Measurements from ENCODE around the gene TMEM163. TPM values are rescaled to one million over a fixed set of nuclear protein-coding genes. Genes with fewer than 3 reads are reported as not detected.

TMEM163 gene
- polyA plus RNA-seq, 1 experiment: not detected

GRCh38 chr2:134636714-134637113 is 82.1 kb downstream of the TMEM163 start:
- DNase-seq (ENCODE audit: low read depth): no peak
- H3K4me3 ChIP-seq (ENCODE audit: low read depth, low read length): no peak overlapping the region
- POLR2A ChIA-PET: no interaction called here
- TF ChIP-seq CTCF (IDR thresholded peaks at IDR 0.05; ENCODE audit: insufficient read depth, low read depth, low read length): no peak
- H3K36me3 ChIP-seq (ENCODE audit: control insufficient read depth, insufficient read depth, low read length): no peaks in the 10 kb centered on the region
- CTCF ChIA-PET: no interaction called here
- no peaks in the 10 kb centered on the region for H3K27me3 ChIP-seq (ENCODE audit: control insufficient read depth, insufficient read depth, low read length)

DNA sequence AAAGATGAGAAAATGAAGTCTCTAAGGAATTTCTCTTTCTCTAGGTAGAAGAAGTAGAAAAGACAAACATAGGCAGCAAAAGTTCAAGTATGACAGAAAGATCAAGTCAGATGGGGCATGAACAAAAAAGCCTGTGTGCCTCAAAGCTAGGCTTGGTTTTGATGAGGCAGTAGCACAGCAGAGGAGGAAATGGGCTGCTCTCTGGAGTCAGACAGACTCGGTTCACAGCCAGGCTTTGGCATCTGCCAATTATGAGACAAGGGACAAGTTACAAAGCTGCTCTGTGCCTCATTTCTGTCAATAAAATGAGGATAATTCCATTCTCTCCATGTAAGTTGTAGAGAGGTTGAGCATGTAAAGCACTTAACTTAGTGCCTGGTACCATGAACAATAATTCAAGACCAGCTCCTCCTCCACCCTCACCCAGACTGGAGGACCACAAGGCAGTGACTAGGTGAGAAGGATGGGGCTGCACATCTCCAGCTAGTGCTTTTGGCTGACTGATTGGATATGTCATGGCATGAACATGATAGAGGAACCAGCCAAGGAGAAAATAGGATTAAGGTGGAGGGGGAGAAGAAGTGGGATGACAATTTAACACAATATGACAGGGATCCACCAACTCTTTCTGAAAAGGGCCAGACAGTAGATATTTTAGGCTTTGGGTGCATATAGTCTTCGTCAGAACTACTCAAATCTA is 84.6 kb downstream of the TMEM163 start:
- no peak for TF ChIP-seq CTCF (IDR thresholded peaks at IDR 0.05; ENCODE audit: insufficient read depth, low read depth, low read length)
- POLR2A ChIA-PET: no interaction called here
- no peak for DNase-seq (ENCODE audit: low read depth)

DNA sequence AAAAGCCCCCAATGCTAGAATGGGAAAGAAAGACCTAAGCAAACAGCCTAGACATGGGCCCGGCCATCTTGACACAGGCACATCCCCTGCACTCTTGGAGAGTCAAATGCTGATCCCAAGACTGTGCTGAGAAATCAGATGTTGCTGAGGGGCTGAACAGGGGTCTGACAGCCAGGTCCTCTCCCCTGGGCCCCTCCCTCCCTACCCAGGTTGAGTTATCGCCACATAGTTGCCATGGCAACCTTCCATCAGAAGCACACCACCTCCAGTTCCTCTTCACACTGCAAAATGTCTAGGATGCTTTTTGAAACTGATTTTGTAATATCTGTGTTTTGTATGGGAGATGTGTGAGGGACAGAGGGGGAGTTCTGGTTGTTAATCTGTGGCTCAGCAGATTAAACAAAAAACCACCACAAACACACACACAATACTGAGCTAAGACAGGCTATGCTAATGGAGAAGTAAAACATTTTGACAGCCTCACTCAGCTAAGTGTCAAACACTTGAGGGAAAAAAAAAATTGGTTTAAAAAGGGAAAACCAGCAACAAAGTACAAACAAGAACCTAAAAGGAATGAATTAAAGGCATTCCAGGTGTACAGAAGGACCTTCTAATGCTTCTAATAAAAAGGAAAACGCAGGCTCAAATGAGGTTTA is 88.2 kb downstream of the TMEM163 start:
- no peak overlapping the region for H3K4me3 ChIP-seq (ENCODE audit: low read depth, low read length)
- no peak for TF ChIP-seq CTCF (IDR thresholded peaks at IDR 0.05; ENCODE audit: insufficient read depth, low read depth, low read length)
- no peaks in the 10 kb centered on the region for H3K27me3 ChIP-seq (ENCODE audit: control insufficient read depth, insufficient read depth, low read length)
- ChIA-PET POLR2A (no interaction called here), CTCF (interaction anchor here (0.6 kb wide), 1 partner anchor 139 kb away, joined by 3 read pairs; no protein-coding TSS in a partner anchor)
- no peak for DNase-seq (ENCODE audit: low read depth)
- no peaks in the 10 kb centered on the region for H3K36me3 ChIP-seq (ENCODE audit: control insufficient read depth, insufficient read depth, low read length)

More for the DNA sequence above, 84.6 kb downstream of the TMEM163 start:
- CTCF ChIA-PET: no interaction called here
- no peak overlapping the region for H3K4me3 ChIP-seq (ENCODE audit: low read depth, low read length)
- H3K27me3 ChIP-seq (ENCODE audit: control insufficient read depth, insufficient read depth, low read length): no peaks in the 10 kb centered on the region
- no peaks in the 10 kb centered on the region for H3K36me3 ChIP-seq (ENCODE audit: control insufficient read depth, insufficient read depth, low read length)

GRCh38 chr2:134628453-134628852 is 90.3 kb downstream of the TMEM163 start:
- ChIA-PET POLR2A (no interaction called here), CTCF (no interaction called here)
- H3K36me3 ChIP-seq (ENCODE audit: control insufficient read depth, insufficient read depth, low read length): no peaks in the 10 kb centered on the region
- no peaks in the 10 kb centered on the region for H3K27me3 ChIP-seq (ENCODE audit: control insufficient read depth, insufficient read depth, low read length)
- TF ChIP-seq CTCF (IDR thresholded peaks at IDR 0.05; ENCODE audit: insufficient read depth, low read depth, low read length): no peak
- H3K4me3 ChIP-seq (ENCODE audit: low read depth, low read length): no peak overlapping the region
- DNase-seq (ENCODE audit: low read depth): no peak

- no peaks in the 10 kb centered on the region for H3K27me3 ChIP-seq (ENCODE audit: control insufficient read depth, insufficient read depth, low read length)
- no peak for TF ChIP-seq CTCF (IDR thresholded peaks at IDR 0.05; ENCODE audit: insufficient read depth, low read depth, low read length)
- no peak for DNase-seq (ENCODE audit: low read depth)
- H3K36me3 ChIP-seq (ENCODE audit: control insufficient read depth, insufficient read depth, low read length): no peaks in the 10 kb centered on the region
- H3K4me3 ChIP-seq (ENCODE audit: low read depth, low read length): no peak overlapping the region
- ChIA-PET CTCF (interaction anchor here (1.8 kb wide), 1 partner anchor 16 kb away, joined by 3 read pairs; no protein-coding TSS in a partner anchor), POLR2A (no interaction called here)
Observed at GRCh38 chr2:134626781-134627180, 92.0 kb downstream of the TMEM163 start.

Measured in BJ (cell line).